ENCODE results near the gene ANO5.

ANO5 gene

GRCh38 chr11:22192642-22193347, at the start of gene ANO5:
ANO5 (plus strand) TSS chr11:22193085; CDS start chr11:22193493, 408 bp downstream.
- Mint-ChIP-seq H3K27me3 (peaks cover 35% of the 10 kb centered on the region), H3K27ac (ENCODE audit: low read depth) (no peak within 1 kb of the TSS), H3K4me1 (peaks cover 5% of the 10 kb centered on the region), H3K4me3 (peak within 1 kb of the TSS; percentile 43), H3K9me3 (peaks cover 17% of the 10 kb centered on the region), H3K36me3 (ENCODE audit: insufficient read depth) (no peaks in the 10 kb centered on the region)
- DNase-seq (ENCODE audit: low spot score in 2 of 2) (no peak), ATAC-seq (replicated peaks; ENCODE audit: extremely low read depth, poor library complexity, severe bottlenecking) (no peak)

- DNase-seq (ENCODE audit: low spot score in 2 of 2) (no peak), ATAC-seq (replicated peaks; ENCODE audit: extremely low read depth, poor library complexity, severe bottlenecking) (no peak)
- Mint-ChIP-seq H3K27me3 (no peaks in the 10 kb centered on the region), H3K4me3 (no peak overlapping the region), H3K9me3 (peaks cover 14% of the 10 kb centered on the region), H3K4me1 (no peaks in the 10 kb centered on the region), H3K36me3 (ENCODE audit: insufficient read depth) (no peaks in the 10 kb centered on the region), H3K27ac (ENCODE audit: low read depth) (no peak overlapping the region)
These were observed 41.2 kb upstream of the ANO5 start for GRCh38 chr11:22151649-22152197.

- no peak for DNase-seq (ENCODE audit: low spot score in 2 of 2)
- Mint-ChIP-seq H3K4me1 (no peaks in the 10 kb centered on the region), H3K4me3 (no peak overlapping the region), H3K27me3 (no peaks in the 10 kb centered on the region), H3K36me3 (ENCODE audit: insufficient read depth) (peaks cover 3% of the 10 kb centered on the region), H3K27ac (ENCODE audit: low read depth) (no peak overlapping the region), H3K9me3 (no peaks in the 10 kb centered on the region)
- no peak for ATAC-seq (replicated peaks; ENCODE audit: extremely low read depth, poor library complexity, severe bottlenecking)
These were observed 35.4 kb upstream of the ANO5 start for GRCh38 chr11:22157531-22157930.

- DNase-seq (ENCODE audit: low spot score in 2 of 2) (no peak), ATAC-seq (replicated peaks; ENCODE audit: extremely low read depth, poor library complexity, severe bottlenecking) (no peak)
- Mint-ChIP-seq H3K36me3 (ENCODE audit: insufficient read depth) (peaks cover 3% of the 10 kb centered on the region), H3K4me3 (no peak overlapping the region), H3K4me1 (no peaks in the 10 kb centered on the region), H3K27ac (ENCODE audit: low read depth) (no peak overlapping the region), H3K27me3 (no peaks in the 10 kb centered on the region), H3K9me3 (peaks cover 6% of the 10 kb centered on the region)
These were observed 31.4 kb upstream of the ANO5 start for GRCh38 chr11:22161489-22161888.

- DNase-seq (ENCODE audit: low spot score in 2 of 2) (no peak), ATAC-seq (replicated peaks; ENCODE audit: extremely low read depth, poor library complexity, severe bottlenecking) (no peak)
- H3K36me3 Mint-ChIP-seq (ENCODE audit: insufficient read depth): peaks cover 3% of the 10 kb centered on the region
- H3K9me3 Mint-ChIP-seq: peaks cover 6% of the 10 kb centered on the region
- H3K27ac Mint-ChIP-seq (ENCODE audit: low read depth): no peak overlapping the region
- H3K4me1 Mint-ChIP-seq: no peaks in the 10 kb centered on the region
- no peak overlapping the region for H3K4me3 Mint-ChIP-seq
- H3K27me3 Mint-ChIP-seq: no peaks in the 10 kb centered on the region
These were observed 30.1 kb upstream of the ANO5 start for GRCh38 chr11:22162756-22163155.

GRCh38 chr11:22163394-22163797, 29.5 kb upstream of the ANO5 start:
- Mint-ChIP-seq H3K9me3 (peaks cover 6% of the 10 kb centered on the region), H3K27me3 (no peaks in the 10 kb centered on the region), H3K4me1 (no peaks in the 10 kb centered on the region), H3K36me3 (ENCODE audit: insufficient read depth) (peaks cover 3% of the 10 kb centered on the region), H3K27ac (ENCODE audit: low read depth) (no peak overlapping the region), H3K4me3 (no peak overlapping the region)
- DNase-seq (ENCODE audit: low spot score in 2 of 2): no peak
- ATAC-seq (replicated peaks; ENCODE audit: extremely low read depth, poor library complexity, severe bottlenecking): no peak

GRCh38 chr11:22165087-22165486, 27.8 kb upstream of the ANO5 start:
- Mint-ChIP-seq H3K4me1 (no peaks in the 10 kb centered on the region), H3K27me3 (no peaks in the 10 kb centered on the region), H3K9me3 (peaks cover 6% of the 10 kb centered on the region), H3K4me3 (no peak overlapping the region), H3K27ac (ENCODE audit: low read depth) (no peak overlapping the region), H3K36me3 (ENCODE audit: insufficient read depth) (peaks cover 3% of the 10 kb centered on the region)
- DNase-seq (ENCODE audit: low spot score in 2 of 2) (no peak), ATAC-seq (replicated peaks; ENCODE audit: extremely low read depth, poor library complexity, severe bottlenecking) (no peak)

GRCh38 chr11:22165759-22166513, 26.9 kb upstream of the ANO5 start:
- no peak overlapping the region for H3K4me3 Mint-ChIP-seq
- no peaks in the 10 kb centered on the region for H3K27me3 Mint-ChIP-seq
- peaks cover 6% of the 10 kb centered on the region for H3K9me3 Mint-ChIP-seq

GRCh38 chr11:22169833-22170232, 23.1 kb upstream of the ANO5 start:
- Mint-ChIP-seq H3K9me3 (no peaks in the 10 kb centered on the region), H3K27ac (ENCODE audit: low read depth) (no peak overlapping the region), H3K4me3 (no peak overlapping the region), H3K36me3 (ENCODE audit: insufficient read depth) (no peaks in the 10 kb centered on the region), H3K27me3 (no peaks in the 10 kb centered on the region), H3K4me1 (no peaks in the 10 kb centered on the region)
- ATAC-seq (replicated peaks; ENCODE audit: extremely low read depth, poor library complexity, severe bottlenecking): no peak
- no peak for DNase-seq (ENCODE audit: low spot score in 2 of 2)

More at GRCh38 chr11:22165759-22166513, 26.9 kb upstream of the ANO5 start:
- H3K4me1 Mint-ChIP-seq: no peaks in the 10 kb centered on the region
- peaks cover 3% of the 10 kb centered on the region for H3K36me3 Mint-ChIP-seq (ENCODE audit: insufficient read depth)
- ATAC-seq (replicated peaks; ENCODE audit: extremely low read depth, poor library complexity, severe bottlenecking) (no peak), DNase-seq (ENCODE audit: low spot score in 2 of 2) (no peak)
- no peak overlapping the region for H3K27ac Mint-ChIP-seq (ENCODE audit: low read depth)

GRCh38 chr11:22173532-22173931, 19.4 kb upstream of the ANO5 start:
- no peaks in the 10 kb centered on the region for H3K4me1 Mint-ChIP-seq
- no peaks in the 10 kb centered on the region for H3K9me3 Mint-ChIP-seq
- no peaks in the 10 kb centered on the region for H3K27me3 Mint-ChIP-seq
- ATAC-seq (replicated peaks; ENCODE audit: extremely low read depth, poor library complexity, severe bottlenecking) (no peak), DNase-seq (ENCODE audit: low spot score in 2 of 2) (no peak)
- no peaks in the 10 kb centered on the region for H3K36me3 Mint-ChIP-seq (ENCODE audit: insufficient read depth)
- H3K27ac Mint-ChIP-seq (ENCODE audit: low read depth): no peak overlapping the region
- H3K4me3 Mint-ChIP-seq: no peak overlapping the region

GRCh38 chr11:22177186-22177585, 15.7 kb upstream of the ANO5 start:
- Mint-ChIP-seq H3K4me3 (no peak overlapping the region), H3K27me3 (no peaks in the 10 kb centered on the region), H3K4me1 (no peaks in the 10 kb centered on the region), H3K9me3 (no peaks in the 10 kb centered on the region), H3K36me3 (ENCODE audit: insufficient read depth) (no peaks in the 10 kb centered on the region), H3K27ac (ENCODE audit: low read depth) (no peak overlapping the region)
- ATAC-seq (replicated peaks; ENCODE audit: extremely low read depth, poor library complexity, severe bottlenecking): no peak
- no peak for DNase-seq (ENCODE audit: low spot score in 2 of 2)

GRCh38 chr11:22179626-22180025, 13.3 kb upstream of the ANO5 start:
- DNase-seq (ENCODE audit: low spot score in 2 of 2) (no peak), ATAC-seq (replicated peaks; ENCODE audit: extremely low read depth, poor library complexity, severe bottlenecking) (no peak)
- H3K36me3 Mint-ChIP-seq (ENCODE audit: insufficient read depth): no peaks in the 10 kb centered on the region
- H3K9me3 Mint-ChIP-seq: peaks cover 6% of the 10 kb centered on the region
- no peaks in the 10 kb centered on the region for H3K27me3 Mint-ChIP-seq
- no peak overlapping the region for H3K4me3 Mint-ChIP-seq
- H3K4me1 Mint-ChIP-seq: no peaks in the 10 kb centered on the region
- H3K27ac Mint-ChIP-seq (ENCODE audit: low read depth): no peak overlapping the region

GRCh38 chr11:22180131-22180530, 12.8 kb upstream of the ANO5 start:
- peaks cover 6% of the 10 kb centered on the region for H3K9me3 Mint-ChIP-seq
- no peak for ATAC-seq (replicated peaks; ENCODE audit: extremely low read depth, poor library complexity, severe bottlenecking)
- H3K4me1 Mint-ChIP-seq: no peaks in the 10 kb centered on the region
- no peak overlapping the region for H3K27ac Mint-ChIP-seq (ENCODE audit: low read depth)
- DNase-seq (ENCODE audit: low spot score in 2 of 2): no peak
- no peaks in the 10 kb centered on the region for H3K27me3 Mint-ChIP-seq
- no peaks in the 10 kb centered on the region for H3K36me3 Mint-ChIP-seq (ENCODE audit: insufficient read depth)
- no peak overlapping the region for H3K4me3 Mint-ChIP-seq

All from central memory CD8-positive, alpha-beta T cell (primary cell).